Iris pigment epithelial cell (primary cell): ENCODE measurements around the gene CUL2.
"Not testable (repeated sequence)": the region's sequence is repeated elsewhere in the genome, so short reads cannot be mapped to it uniquely, and the experiment has no call there.

Source experiments
- DNase-seq: peaks from one replicate; pipeline ENCODE4 v3.0.0-alpha.2; 2011; ENCODE audit warnings: low read depth

CUL2 gene

DNA sequence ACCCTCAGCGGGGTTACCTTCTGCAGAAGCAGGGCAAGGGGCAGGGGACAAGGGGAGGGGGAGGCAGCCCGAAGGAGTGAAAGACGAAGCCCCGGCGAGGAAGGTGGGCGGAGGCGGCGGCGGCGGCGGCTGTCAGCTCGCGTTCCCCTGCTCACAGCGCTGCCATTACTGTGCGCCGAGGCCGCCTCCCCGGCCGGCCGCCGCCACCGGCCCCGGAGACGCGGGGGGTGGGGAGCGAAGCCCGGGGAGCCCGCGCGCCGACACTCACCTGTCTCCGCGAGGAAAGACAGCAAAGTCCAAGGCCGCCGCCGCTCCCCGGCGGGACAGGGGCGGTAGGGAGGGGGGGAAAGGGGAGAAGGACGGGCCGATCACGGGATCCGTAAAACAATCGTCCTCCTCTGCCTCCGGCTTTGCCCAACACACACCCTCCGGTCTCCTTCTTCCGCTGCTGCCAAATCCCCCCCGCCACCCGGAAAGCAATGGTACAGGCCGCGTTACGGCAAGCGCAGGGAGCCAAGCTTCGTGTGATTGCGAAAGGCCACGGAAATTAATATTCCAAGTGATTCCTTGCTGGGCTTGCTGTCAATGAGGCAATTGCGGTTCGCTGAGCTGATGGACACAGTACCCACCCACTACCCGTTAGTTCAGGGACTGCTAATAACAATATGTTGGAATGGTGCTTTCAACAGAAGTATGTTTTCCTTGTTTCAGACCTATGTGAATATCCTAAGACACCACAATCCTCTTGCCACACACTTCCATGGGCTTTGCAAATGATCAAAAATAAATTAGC is at the start of gene CUL2:
Gene CUL2, minus strand, starts transcription at position 180 of the 793 bp plus-strand sequence. CDS start 19,024 bp downstream, outside the sequence.
- DNase-seq = peak; percentile 99

DNA sequence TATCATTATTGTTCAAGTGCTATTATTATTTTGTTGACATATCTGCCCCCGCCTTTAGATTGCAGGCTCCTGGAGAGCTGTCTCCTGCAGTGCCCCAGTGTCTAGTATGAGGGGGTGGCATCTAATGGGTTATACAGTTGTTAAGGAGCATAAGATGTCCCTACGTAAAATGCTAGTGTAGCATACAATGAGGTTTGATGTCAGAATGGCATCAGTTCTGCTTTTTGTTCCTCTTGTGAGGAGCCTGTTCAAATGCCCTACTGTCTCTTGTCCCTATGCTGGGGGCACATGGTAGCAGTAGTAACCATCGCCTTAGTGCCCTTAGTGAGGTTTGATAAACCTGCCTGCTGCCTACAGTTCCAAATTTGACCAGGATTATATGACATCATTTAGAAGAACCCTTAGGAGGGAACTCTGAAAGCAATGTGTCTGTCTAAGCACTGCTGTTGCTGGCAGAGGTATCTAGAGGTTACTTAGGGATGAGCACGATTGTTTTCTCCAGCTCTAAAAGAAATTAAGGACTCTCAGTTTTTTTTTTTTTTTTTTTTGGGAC is 46.2 kb upstream of the CUL2 start:
- DNase-seq = no peak

DNA sequence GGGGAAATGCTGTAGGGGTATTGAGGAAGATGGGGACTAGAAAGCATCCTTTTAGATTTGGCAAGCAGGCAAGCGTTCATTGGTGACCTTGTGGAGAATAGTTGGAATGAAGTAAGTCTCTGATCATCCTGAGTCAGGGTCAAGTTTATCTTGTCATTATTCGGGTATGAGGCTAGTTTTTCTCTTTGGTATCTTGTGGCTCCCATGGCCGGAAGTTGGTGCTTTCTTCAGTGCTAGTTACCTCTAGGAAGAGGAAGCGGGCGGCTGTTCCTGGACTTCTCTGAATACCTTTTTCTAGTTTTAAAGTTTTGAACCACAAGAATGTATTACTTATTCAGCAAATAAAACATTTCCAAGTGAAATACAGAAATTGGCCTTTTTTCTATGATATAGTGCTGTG is 45.7 kb upstream of the CUL2 start:
- DNase-seq = peak; percentile 30

DNA sequence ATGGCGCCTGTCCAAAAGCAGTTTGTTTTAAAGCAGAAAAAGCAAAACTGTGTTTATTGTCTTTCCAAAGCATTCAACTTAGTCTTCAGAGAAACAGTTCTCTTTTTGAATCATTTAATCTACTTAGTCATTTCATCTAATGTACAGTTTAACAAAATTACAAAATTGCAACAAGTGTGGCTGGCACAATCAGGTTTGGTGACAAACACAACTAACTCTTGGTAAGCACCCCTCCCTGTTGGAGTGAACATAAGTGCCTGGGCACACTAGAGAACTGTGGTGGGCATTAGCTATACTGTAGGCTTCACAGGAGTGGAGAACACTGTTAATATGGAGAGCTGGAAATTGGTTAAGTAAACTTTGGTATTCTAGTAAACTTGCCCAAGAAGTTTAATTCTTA is 43.4 kb upstream of the CUL2 start:
- no peak for DNase-seq

DNA sequence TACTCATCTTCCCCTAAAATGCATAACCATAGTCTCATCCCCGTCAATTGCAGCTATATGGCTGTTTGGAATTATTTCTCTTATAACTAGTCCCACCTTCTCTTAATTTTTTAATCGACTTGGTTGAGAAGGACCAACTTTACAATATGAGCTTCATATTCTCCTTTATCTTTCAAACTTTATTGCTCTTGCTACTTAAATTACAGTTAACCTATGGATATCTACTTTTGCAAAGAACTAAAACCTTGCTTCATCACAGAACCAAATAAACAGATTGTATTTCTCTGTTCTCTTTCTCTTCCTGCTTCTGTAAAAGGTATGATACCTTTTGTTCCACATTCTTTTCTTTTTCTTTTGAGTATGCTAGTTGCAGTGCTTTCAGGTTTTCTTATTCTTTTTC is 42.6 kb upstream of the CUL2 start:
- no peak for DNase-seq

DNA sequence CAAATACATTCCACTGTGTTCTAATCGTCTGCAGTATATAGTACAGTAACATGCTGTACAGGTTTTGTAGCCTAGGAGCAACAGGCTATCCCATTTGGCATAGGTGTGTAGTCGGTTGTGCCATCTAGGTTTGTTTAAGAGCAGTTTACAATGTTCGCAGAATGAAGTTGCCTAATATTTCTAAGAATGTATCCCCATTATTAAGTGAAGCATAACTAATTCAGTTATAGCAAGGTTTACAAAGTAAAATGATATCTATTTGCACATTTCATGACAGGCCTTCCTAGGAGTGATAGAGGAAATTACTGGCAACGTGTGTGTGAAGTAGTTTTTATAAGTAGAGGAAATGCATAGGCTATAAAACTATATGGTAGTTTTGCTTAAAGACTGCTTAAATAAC is 40.5 kb upstream of the CUL2 start:
- DNase-seq = no peak

DNA sequence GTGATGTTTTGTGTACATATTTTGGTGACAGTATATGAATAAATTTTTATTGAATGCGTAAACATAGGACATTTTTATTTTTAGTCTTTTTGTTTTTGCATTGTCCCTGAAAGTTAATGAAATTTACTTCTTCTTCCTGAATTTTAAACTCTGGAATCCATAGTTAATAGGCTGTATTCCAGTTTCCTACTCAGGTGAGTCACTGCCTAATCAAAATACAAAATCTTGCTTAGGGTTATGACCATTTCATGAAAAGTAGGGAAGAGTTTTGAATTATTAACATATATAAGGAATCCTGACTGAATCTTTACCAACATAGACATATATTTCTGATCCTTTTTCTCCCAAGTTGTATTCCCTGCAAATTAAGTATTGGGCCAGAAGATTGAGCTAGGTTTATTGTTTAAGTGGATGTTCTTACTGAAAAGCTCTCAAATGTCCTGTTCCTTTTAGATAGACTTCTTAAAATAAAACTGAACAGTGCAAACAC is 39.1 kb upstream of the CUL2 start:
- no peak for DNase-seq

DNA sequence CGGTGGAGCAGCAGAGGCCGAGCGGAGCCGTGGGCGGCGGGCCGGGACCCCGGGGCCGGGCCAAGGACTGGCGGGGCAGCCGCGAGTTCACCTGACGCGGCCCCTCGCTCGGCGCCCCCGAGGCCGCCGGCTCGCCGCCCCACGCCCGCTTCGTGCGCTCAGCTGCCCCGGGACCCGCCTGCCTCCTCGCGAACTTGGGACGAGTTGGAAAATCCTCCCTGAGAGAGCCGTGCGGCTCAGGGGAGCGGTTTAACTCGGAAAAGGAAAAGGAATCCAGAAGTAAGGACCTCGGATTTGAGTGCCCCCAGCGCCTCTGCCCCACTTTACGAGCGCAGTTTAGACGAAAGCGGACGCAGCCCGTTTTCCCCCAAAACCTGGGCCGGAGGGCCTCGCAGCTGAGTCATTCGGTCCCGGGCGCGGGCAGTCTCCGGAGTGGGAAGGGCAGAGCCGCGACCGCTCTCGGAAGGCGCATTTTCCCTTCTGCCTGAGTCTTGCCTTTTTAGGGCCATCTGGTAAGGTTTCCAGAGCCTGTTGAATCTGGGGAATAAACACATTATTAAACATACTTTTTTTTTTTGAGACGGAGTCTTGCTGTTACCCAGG is 37.2 kb upstream of the CUL2 start:
- DNase-seq = peak; percentile 68

DNA sequence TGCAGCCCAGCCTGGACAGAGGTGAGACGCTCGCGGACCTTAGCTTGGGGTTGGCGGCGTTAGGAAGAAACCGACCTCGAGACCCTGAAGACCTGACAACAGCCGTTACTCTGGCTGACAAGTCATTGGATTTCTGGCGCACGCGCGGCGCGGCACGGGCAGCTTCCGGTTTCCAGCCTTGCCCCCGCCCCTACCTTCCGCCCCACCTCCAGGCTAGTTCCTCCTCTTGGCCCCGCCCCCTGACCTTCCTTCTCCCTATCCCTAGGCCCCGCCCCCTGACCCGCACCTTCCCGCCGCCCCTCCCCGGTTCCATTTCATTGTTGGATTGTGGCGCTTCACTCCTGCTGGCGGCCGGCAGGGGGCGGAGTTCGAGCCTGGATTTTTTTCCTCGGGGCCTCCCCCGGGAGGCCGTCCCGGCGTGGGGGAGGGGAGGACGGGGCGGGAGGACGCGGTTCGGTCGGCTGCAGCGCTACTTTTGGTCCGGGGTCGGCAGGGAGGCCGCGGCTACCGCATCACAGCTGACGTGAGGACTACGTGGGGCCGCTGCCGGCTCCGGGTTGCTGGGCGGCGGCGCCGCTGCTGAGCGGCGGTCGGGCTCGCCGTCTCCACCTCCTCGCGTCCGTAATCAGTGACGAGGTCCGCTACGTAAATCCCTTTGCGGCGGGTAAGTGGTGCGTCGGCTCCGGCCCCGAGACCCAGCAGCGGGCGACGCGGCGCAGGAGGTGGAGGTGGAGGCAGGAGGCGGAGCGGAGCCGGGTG is 36.6 kb upstream of the CUL2 start, which contains the start of gene CREM:
Gene CREM, plus strand, starts transcription at position 317 of the 759 bp plus-strand sequence. CDS start 10,990 bp downstream, outside the sequence.
- DNase-seq = peak; percentile 96

DNA sequence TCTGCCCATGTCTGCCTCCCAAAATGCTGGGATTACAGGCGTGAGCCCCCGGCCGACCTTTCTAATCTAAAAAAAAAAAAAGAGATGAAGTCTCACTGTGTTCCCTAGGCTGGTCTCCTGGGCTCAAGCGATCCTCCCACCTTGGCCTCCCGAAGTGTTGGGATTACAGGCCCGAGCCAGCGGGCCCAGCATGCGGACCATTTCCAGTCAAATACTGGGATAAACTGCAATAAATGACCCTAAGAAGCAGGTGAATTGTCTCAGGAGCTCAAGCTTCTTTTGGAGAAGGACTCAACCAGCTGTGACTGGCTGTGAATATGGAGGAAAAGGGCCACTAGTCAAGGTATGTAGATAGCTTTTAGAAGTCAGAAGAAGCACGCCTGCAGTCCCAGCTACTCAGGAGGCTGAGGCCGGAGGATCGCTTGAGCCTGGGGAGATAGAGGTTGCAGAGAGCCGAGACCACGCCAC is 36.0 kb upstream of the CUL2 start:
- no peak for DNase-seq

DNA sequence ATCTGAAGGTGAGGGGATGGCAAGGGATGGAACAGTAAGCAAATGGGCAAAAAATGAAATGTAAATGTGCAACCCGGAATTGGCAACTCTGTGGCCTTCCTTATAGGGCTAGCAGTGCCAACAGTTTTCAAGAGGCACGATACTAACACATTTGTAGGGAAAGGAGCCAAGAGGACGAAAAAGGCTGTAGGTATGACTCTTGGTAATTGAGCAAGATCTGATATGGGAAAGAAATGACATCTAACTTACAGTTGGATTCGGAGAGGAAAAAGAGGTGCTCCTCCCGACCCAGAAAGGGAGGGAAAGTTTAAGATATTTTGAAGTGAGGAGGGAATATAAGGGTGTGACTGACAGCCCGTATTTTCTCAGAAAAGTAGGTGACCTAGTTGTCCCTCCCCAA is 34.4 kb upstream of the CUL2 start:
- no peak for DNase-seq

DNA sequence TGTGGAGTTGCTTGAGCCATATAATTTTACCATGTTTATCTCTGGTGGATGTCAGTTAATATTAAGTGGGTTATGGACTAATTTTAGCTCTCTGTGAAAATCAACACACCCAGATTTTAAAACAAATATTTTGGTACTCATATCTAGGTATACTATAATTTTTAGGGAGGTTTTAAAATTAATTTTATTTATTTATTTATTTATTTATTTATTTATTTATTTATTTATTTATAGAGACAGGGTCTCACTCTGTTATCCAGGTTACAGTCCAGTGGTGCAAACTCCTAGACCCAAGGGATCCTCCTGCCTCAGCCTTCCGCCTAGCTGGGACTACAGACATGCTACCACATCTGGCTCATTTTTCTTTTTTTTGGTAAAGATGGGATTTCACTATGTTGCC is 29.2 kb upstream of the CUL2 start:
- DNase-seq = no peak

DNA sequence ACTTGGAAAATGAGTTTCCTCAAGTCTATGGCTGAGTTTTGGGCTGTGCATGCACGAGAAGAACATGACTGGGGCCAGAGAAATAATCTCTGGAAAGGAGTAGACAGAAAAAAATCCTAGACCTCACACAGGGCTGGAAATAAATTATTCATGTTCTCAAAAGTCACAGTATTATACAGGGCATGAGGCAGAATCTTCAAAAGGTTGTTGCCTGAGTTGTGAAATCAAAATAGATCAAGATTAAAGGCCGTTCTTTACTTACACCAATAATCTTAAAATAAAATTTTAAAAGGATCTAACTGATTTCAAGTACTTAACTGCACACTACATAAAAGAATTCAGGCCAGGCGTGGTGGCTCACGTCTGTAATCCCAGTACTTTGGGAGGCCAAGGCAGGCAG is 22.4 kb upstream of the CUL2 start:
- no peak for DNase-seq

DNA sequence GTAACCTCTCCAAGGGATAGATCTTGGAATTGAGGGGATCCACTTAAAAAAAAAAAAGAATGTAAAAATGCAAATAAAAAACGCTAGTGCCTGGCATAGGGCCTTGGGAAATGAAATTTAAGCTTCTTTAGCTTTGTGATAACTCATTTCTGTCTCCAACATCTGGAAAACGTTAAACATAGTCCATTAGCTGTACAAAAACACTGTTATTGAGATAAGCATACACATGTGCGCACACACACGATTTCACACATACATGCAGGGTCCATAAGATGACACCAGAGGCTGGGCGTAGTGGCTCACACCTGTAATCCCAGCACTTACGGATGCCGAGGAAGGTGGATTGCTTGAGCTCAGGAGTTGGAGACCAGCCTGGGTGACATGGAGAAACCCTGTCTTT is 13.7 kb upstream of the CUL2 start:
- DNase-seq = no peak

DNA sequence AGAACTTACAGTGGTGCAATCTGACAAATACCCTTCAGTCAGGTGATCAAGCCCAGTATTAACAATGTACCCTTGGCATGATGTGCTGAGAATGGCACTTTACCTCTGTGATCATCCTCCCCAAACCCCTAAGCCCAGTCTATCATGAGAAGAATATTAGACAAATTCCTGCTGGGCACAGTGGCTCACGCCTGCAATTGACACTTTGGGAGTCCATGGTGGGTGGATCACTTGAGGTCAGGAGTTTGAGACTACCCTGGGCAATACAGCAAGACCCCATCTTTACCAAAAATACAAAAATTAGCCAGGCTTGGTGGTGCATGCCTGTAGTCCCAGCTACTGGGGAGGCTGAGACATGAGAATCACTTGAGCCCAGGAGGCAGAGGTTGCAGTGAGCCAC is 7.4 kb upstream of the CUL2 start:
- DNase-seq = no peak

DNA sequence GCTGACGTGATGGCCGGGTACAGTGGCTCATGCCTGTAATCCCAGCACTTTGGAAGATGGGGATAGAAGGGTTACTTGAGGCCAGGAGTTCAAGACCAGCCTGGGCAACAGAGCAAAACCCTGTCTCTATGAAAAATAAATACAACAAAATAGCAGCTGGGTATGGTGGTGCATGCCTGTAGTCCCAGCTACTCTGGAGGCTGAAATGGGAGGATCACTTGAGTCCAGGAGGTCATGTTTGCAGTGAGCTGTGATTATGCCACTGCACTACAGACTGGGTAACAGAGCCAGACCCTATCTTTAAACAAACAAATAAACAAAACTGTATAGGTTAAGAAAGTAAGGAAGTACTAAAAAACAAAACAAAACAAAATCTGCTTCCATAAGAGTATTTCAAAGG is 6.2 kb upstream of the CUL2 start:
- DNase-seq = no peak

DNA sequence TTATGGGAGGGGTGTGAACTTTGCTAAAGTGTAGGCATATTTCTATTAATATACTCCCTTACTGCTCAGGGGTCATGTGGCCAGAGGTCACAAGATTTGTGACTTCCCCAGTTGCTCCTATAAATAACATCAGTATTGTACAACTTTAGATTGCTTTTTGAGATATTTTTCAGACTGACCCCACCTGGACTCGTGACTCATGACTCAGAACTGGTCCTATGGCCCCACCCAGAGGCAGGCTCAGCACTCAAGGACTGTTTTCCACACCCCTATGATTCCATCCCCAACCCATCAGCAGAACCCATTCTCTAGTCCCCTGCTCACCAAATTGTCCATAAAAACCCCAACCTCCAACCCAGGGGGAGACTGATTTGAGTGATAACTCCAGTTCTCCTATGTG is 2.7 kb upstream of the CUL2 start:
- DNase-seq = no peak

DNA sequence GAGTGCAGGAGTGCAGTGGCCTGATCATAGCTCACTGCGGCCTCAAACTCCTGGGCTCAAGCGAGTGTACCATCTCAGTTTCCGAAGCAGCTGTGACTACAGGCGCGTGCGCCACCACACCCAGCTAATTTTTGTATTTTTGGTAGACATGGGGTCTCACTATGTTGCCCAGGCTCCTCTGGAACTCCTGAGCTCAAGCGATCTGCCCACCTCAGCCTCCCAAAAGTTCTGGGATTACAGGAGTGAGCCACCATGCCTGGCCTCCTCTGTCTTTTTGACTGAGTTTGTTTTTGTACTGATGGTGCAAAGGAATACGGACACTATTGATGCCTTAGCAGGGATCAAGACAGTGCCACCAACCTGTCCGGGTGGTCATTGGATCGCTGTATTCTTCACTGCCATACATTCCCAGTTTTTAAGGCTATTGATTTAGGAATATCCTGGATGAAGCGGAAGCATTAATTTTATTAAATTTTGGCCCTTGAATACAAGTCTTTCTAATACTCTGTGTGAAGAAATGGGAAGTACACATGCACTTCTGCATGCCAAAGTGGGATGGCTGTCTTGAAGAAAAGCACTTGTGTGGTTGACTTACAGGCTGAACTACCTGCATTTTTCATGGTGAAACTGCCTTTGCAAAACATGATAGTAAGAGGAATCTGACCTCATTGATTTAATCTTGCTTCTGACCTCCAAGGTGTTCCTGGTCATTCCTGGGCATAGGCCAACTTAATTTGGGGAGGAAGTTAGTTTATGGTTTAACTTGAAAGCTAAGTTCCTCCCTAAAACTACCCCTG is 2.1 kb upstream of the CUL2 start:
- no peak for DNase-seq

DNA sequence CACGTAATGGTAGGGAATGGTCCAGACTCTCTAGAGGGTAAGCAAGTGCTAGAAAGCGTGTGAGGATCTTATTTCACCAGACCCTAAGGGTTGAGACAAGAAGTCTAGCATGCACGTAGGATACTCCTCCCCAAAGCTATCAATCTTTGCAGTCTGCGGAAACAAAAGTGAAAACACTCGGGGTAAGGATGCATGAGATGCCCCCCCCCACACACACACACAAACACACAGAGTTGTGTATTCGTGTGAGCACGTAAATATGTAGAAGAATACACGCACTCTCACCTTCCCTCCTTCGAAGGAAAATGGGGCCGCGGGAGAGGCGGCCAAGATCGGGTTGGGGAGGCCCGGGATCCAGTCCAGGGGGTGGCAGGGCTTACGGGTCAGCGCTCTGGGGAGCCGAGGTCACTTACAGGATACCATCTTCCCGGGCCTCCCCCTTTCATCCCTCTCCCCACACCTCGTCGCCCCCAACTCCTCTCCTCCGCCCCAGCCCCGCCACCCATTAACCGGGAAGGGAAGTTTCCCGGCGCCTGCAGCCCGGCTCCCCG is 455 bp downstream of the CUL2 start:
- peak; percentile 49 for DNase-seq

DNA sequence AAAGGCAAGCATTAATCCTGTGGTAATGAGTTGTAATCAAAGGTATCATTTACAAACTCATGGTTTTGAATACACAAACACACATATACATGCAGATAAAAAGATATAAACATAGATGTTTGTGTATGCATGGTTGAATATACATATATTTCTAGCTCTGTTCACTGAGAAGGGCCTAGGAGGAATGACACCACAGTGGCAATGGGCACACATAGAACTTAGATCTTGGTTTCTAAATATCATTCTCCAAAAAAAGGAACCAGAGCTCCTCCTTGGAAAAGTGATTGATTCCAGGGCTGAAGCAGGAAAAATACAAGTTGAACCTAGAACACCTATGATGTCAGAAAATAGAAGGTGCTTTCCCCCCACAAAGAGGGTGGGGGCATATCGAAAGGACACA is 6.9 kb downstream of the CUL2 start:
- DNase-seq = no peak

DNA sequence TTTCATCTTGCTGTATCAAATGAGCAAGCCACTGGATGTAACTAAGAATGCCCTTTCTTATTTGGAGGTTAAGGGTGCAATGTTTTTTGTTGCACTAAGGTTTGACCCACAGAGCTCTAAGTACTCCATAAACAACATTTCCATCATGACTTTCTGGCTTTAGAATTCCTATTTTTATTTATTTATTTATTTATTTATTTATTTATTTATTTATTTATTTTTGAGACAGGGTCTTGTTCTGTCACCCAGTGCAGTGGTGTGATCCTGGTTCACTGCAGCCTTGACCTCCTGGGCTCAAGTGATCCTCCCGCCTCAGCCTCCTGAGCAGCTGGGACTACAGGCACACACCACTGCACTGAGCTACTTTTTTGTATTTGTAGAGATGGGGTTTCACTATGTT is 9.9 kb downstream of the CUL2 start:
- not testable (repeated sequence) for DNase-seq
